ENCODE measurements around the gene ANTXR2. TPM values are rescaled to one million over a fixed set of nuclear protein-coding genes. Genes with fewer than 3 reads are reported as not detected.
"Not testable (repeated sequence)": the region's sequence is repeated elsewhere in the genome, so short reads cannot be mapped to it uniquely, and the experiment has no call there.

ANTXR2 gene
- total RNA-seq, 1 experiment from 2014 or later, result 7.0 TPM

- no peaks in the 10 kb centered on the region for H3K4me1 ChIP-seq (ENCODE audit: insufficient read depth, low read length, poor library complexity, severe bottlenecking)
- no peaks in the 10 kb centered on the region for H3K36me3 ChIP-seq (ENCODE audit: insufficient read depth, low read length, poor library complexity, severe bottlenecking)
- H3K27ac ChIP-seq (ENCODE audit: low read depth, low read length, poor library complexity, severe bottlenecking), result no peak overlapping the region
- BruUV-seq (replicated peaks), result no TSS peak
- no peaks in the 10 kb centered on the region for H3K9me3 ChIP-seq (ENCODE audit: low read depth, low read length, poor library complexity, severe bottlenecking)
- CTCF ChIA-PET, result no interaction called here
- H3K4me3 ChIP-seq (ENCODE audit: low read depth, low read length, poor library complexity, severe bottlenecking), result no peak overlapping the region
- intact Hi-C loops (cut with micrococcal nuclease; ENCODE audit: unreplicated experiment), result no loop called here
- DNase-seq (ENCODE audit: low spot score), result no peak
- no peaks in the 10 kb centered on the region for H3K27me3 ChIP-seq (replicated peaks; ENCODE audit: insufficient read depth, low read depth, low read length, poor library complexity)
- POLR2A ChIA-PET (ENCODE audit: low non-redundant PET), result no interaction called here
- no peak for TF ChIP-seq EZH2 (IDR thresholded peaks at IDR 0.05; ENCODE audit: borderline replicate concordance, low read depth, low read length, poor library complexity, severe bottlenecking)
- no peak for TF ChIP-seq CTCF (conservative IDR thresholded peaks at IDR 0.05; ENCODE audit: low read depth, low read length)
Observed at GRCh38 chr4:79996851-79997250, 76.2 kb downstream of the ANTXR2 start.

GRCh38 chr4:79993476-79993875 lies 79.6 kb downstream of the ANTXR2 start:
- H3K27ac ChIP-seq (ENCODE audit: low read depth, low read length, poor library complexity, severe bottlenecking), result no peak overlapping the region
- no peak overlapping the region for H3K4me3 ChIP-seq (ENCODE audit: low read depth, low read length, poor library complexity, severe bottlenecking)
- intact Hi-C loops (cut with micrococcal nuclease; ENCODE audit: unreplicated experiment), result no loop called here
- TF ChIP-seq CTCF (conservative IDR thresholded peaks at IDR 0.05; ENCODE audit: low read depth, low read length) (no peak), EZH2 (IDR thresholded peaks at IDR 0.05; ENCODE audit: borderline replicate concordance, low read depth, low read length, poor library complexity, severe bottlenecking) (no peak)
- H3K27me3 ChIP-seq (replicated peaks; ENCODE audit: insufficient read depth, low read depth, low read length, poor library complexity), result no peaks in the 10 kb centered on the region
- H3K9me3 ChIP-seq (ENCODE audit: low read depth, low read length, poor library complexity, severe bottlenecking), result no peaks in the 10 kb centered on the region
- ChIA-PET POLR2A (ENCODE audit: low non-redundant PET) (no interaction called here), CTCF (no interaction called here)
- no peaks in the 10 kb centered on the region for H3K36me3 ChIP-seq (ENCODE audit: insufficient read depth, low read length, poor library complexity, severe bottlenecking)
- no peaks in the 10 kb centered on the region for H3K4me1 ChIP-seq (ENCODE audit: insufficient read depth, low read length, poor library complexity, severe bottlenecking)
- DNase-seq (ENCODE audit: low spot score), result no peak
- BruUV-seq (replicated peaks), result no TSS peak

- POLR2A ChIA-PET (ENCODE audit: low non-redundant PET), result no interaction called here
Observed at GRCh38 chr4:79991601-79992000, 81.4 kb downstream of the ANTXR2 start.

GRCh38 chr4:79991100-79991499 lies 81.9 kb downstream of the ANTXR2 start:
- DNase-seq (ENCODE audit: low spot score); H3K36me3 ChIP-seq (ENCODE audit: insufficient read depth, low read length, poor library complexity, severe bottlenecking); H3K27ac ChIP-seq (ENCODE audit: low read depth, low read length, poor library complexity, severe bottlenecking); CTCF ChIA-PET; H3K27me3 ChIP-seq (replicated peaks; ENCODE audit: insufficient read depth, low read depth, low read length, poor library complexity); H3K4me1 ChIP-seq (ENCODE audit: insufficient read depth, low read length, poor library complexity, severe bottlenecking); H3K4me3 ChIP-seq (ENCODE audit: low read depth, low read length, poor library complexity, severe bottlenecking); H3K9me3 ChIP-seq (ENCODE audit: low read depth, low read length, poor library complexity, severe bottlenecking); POLR2A ChIA-PET (ENCODE audit: low non-redundant PET); intact Hi-C loops (cut with micrococcal nuclease; ENCODE audit: unreplicated experiment); BruUV-seq (replicated peaks): not testable (repeated sequence)

More at GRCh38 chr4:79991601-79992000, 81.4 kb downstream of the ANTXR2 start:
- CTCF ChIA-PET, result no interaction called here
- no peak for TF ChIP-seq EZH2 (IDR thresholded peaks at IDR 0.05; ENCODE audit: borderline replicate concordance, low read depth, low read length, poor library complexity, severe bottlenecking)
- TF ChIP-seq CTCF (conservative IDR thresholded peaks at IDR 0.05; ENCODE audit: low read depth, low read length), result no peak
- intact Hi-C loops (cut with micrococcal nuclease; ENCODE audit: unreplicated experiment), result no loop called here
- H3K27me3 ChIP-seq (replicated peaks; ENCODE audit: insufficient read depth, low read depth, low read length, poor library complexity), result no peaks in the 10 kb centered on the region
- DNase-seq (ENCODE audit: low spot score), result no peak
- H3K4me1 ChIP-seq (ENCODE audit: insufficient read depth, low read length, poor library complexity, severe bottlenecking), result no peaks in the 10 kb centered on the region
- no peaks in the 10 kb centered on the region for H3K9me3 ChIP-seq (ENCODE audit: low read depth, low read length, poor library complexity, severe bottlenecking)
- BruUV-seq (replicated peaks), result no TSS peak
- H3K4me3 ChIP-seq (ENCODE audit: low read depth, low read length, poor library complexity, severe bottlenecking), result no peak overlapping the region
- no peaks in the 10 kb centered on the region for H3K36me3 ChIP-seq (ENCODE audit: insufficient read depth, low read length, poor library complexity, severe bottlenecking)
- H3K27ac ChIP-seq (ENCODE audit: low read depth, low read length, poor library complexity, severe bottlenecking), result no peak overlapping the region
